GM19035 (cell line): ENCODE results near the gene PDGFRB.

Experiments
- ATAC-seq: cut with Tn5 transposase; IDR thresholded peaks from one replicate; pipeline ENCODE4 v1.9.1; 2021; ENCODE audit not compliant: unreplicated experiment

PDGFRB gene

GRCh38 chr5:150155258-150156026 lies at the start of gene PDGFRB:
TSS of gene PDGFRB (minus strand) at chr5:150155845. CDS start at chr5:150137047, 18,798 bp downstream.
- peak; percentile 69 for ATAC-seq

GRCh38 chr5:150204590-150204960 lies 48.9 kb upstream of the PDGFRB start:
- ATAC-seq = no peak

GRCh38 chr5:150203832-150204589 lies 48.4 kb upstream of the PDGFRB start:
- no peak for ATAC-seq

- no peak for ATAC-seq
These were observed 46.9 kb upstream of the PDGFRB start for GRCh38 chr5:150202501-150202900.

- ATAC-seq = no peak
These were observed 41.8 kb upstream of the PDGFRB start for GRCh38 chr5:150197476-150197875.

GRCh38 chr5:150196986-150197385 lies 41.3 kb upstream of the PDGFRB start:
- no peak for ATAC-seq

- ATAC-seq = no peak
These were observed 40.9 kb upstream of the PDGFRB start for GRCh38 chr5:150196514-150196913.

GRCh38 chr5:150195736-150196485 lies 40.3 kb upstream of the PDGFRB start:
- no peak for ATAC-seq

GRCh38 chr5:150192462-150192861 lies 36.8 kb upstream of the PDGFRB start:
- ATAC-seq = no peak

- no peak for ATAC-seq
These were observed 35.3 kb upstream of the PDGFRB start for GRCh38 chr5:150190987-150191386.

GRCh38 chr5:150190503-150190979 lies 34.9 kb upstream of the PDGFRB start:
- ATAC-seq = no peak

GRCh38 chr5:150189728-150190502 lies 34.3 kb upstream of the PDGFRB start, which contains the start of gene SLC6A7:
TSS of gene SLC6A7 (plus strand) at chr5:150190062. CDS start at chr5:150190328, 266 bp downstream.
- no peak for ATAC-seq

- no peak for ATAC-seq
These were observed 33.7 kb upstream of the PDGFRB start for GRCh38 chr5:150189326-150189725.

- no peak for ATAC-seq
These were observed 32.6 kb upstream of the PDGFRB start for GRCh38 chr5:150188146-150188842.

GRCh38 chr5:150186897-150187296 lies 31.3 kb upstream of the PDGFRB start:
- no peak for ATAC-seq

GRCh38 chr5:150186137-150186536 lies 30.5 kb upstream of the PDGFRB start:
- no peak for ATAC-seq

GRCh38 chr5:150184990-150185912 lies 29.6 kb upstream of the PDGFRB start:
- ATAC-seq = no peak

GRCh38 chr5:150184006-150184405 lies 28.4 kb upstream of the PDGFRB start:
- ATAC-seq = no peak

- no peak for ATAC-seq
These were observed 27.8 kb upstream of the PDGFRB start for GRCh38 chr5:150183436-150183835.
